GM23248 (cell line): ENCODE results near the gene FAM110D. TPM values are rescaled to one million over a fixed set of nuclear protein-coding genes. Genes with fewer than 3 reads are reported as not detected.

Source experiments
- DNase-seq: peaks from one replicate; pipeline ENCODE4 v3.0.0-alpha.2; 2015
- H2AFZ ChIP-seq: fragments of 200-600 bp; sonication (generic); 2 replicates; pipeline ENCODE4 v1.6.1; 2016; ENCODE audit warnings: antibody characterized with exemption
- H3F3A ChIP-seq: fragments of 200-600 bp; sonication (generic); 2 replicates; pipeline ENCODE4 v1.6.1; 2016; ENCODE audit warnings: mild to moderate bottlenecking, antibody characterized with exemption, mixed run types; ENCODE audit not compliant: insufficient read depth
- H3K27ac ChIP-seq: fragments of 200-600 bp; sonication (generic); 2 replicates; pipeline ENCODE4 v1.5.1; 2016; ENCODE audit warnings: mild to moderate bottlenecking
- H3K27me3 ChIP-seq: fragments of 200-600 bp; sonication (generic); replicated peaks from 2 replicates; pipeline ENCODE4 v1.6.1; 2016; ENCODE audit warnings: mild to moderate bottlenecking; ENCODE audit not compliant: insufficient read depth
- H3K36me3 ChIP-seq: fragments of 200-600 bp; sonication (generic); 2 replicates; pipeline ENCODE4 v1.6.1; 2016; ENCODE audit warnings: low read depth, mild to moderate bottlenecking
- H3K4me1 ChIP-seq: fragments of 200-600 bp; sonication (generic); 2 replicates; pipeline ENCODE4 v1.6.1; 2016; ENCODE audit warnings: mild to moderate bottlenecking; ENCODE audit not compliant: insufficient read depth
- H3K4me2 ChIP-seq: fragments of 200-600 bp; sonication (generic); one replicate; pipeline ENCODE4 v1.6.1; 2016; ENCODE audit warnings: mild to moderate bottlenecking; ENCODE audit not compliant: unreplicated experiment
- H3K4me3 ChIP-seq: fragments of 200-600 bp; sonication (generic); 2 replicates; pipeline ENCODE4 v1.5.1; 2016; ENCODE audit warnings: mild to moderate bottlenecking
- H3K79me2 ChIP-seq: fragments of 200-600 bp; sonication (generic); 2 replicates; pipeline ENCODE4 v1.6.1; 2016; ENCODE audit warnings: mild to moderate bottlenecking; ENCODE audit not compliant: insufficient read depth
- H3K9ac ChIP-seq: fragments of 200-600 bp; sonication (generic); 2 replicates; pipeline ENCODE4 v1.6.1; 2016; ENCODE audit warnings: mild to moderate bottlenecking
- H3K9me2 ChIP-seq: fragments of 200-600 bp; sonication (generic); 2 replicates; pipeline ENCODE4 v1.6.1; 2016; ENCODE audit warnings: mixed run types, mild to moderate bottlenecking, moderate library complexity; ENCODE audit not compliant: insufficient read depth
- H3K9me3 ChIP-seq: fragments of 200-600 bp; sonication (generic); one replicate; pipeline ENCODE4 v1.6.1; 2017; ENCODE audit warnings: low read depth
- H4K20me1 ChIP-seq: fragments of 200-600 bp; sonication (generic); 2 replicates; pipeline ENCODE4 v1.6.0; 2016; ENCODE audit not compliant: insufficient read depth
- EZH2 ChIP-seq: fragments of 200-600 bp; sonication (generic); IDR thresholded peaks from 2 replicates; pipeline ENCODE4 v1.6.1; 2018; ENCODE audit warnings: antibody characterized with exemption, mild to moderate bottlenecking; ENCODE audit not compliant: insufficient read depth, poor library complexity, severe bottlenecking
- EZH2phosphoT487 ChIP-seq: fragments of 200-600 bp; sonication (generic); IDR thresholded peaks from 2 replicates; pipeline ENCODE4 v1.6.1; 2018; ENCODE audit warnings: antibody characterized with exemption, moderate library complexity, mild to moderate bottlenecking, low read depth; ENCODE audit not compliant: insufficient read depth
- whole genome bisulfite sequencing, 2 experiments: methylation state at CpG; one replicate each; pipeline ENCODE4 v1.1.6; 2015 to 2017; ENCODE audit warnings: low lambda C conversion rate in 2 of 2, low coverage in 1 of 2; ENCODE audit errors: missing lambda C conversion rate in 2 of 2; 5-methylcytosine and 5-hydroxymethylcytosine counted together
- in situ Hi-C: fragments of 300-500 bp; cut with MboI; formaldehyde crosslinking; loops from 2 replicates; pipeline ENCODE4 v1.15.0; 2020
- polyA plus RNA-seq: library from polyadenylated mRNA; unstranded; fragments of >200 nt; fragmentation: Nextera tagmentation; extraction: Ambion mirVana; gene quantifications from 2 replicates; pipeline ENCODE4 v1.2.1, GENCODE V29; 2016
- total RNA-seq: library from RNA; depleted of rRNA; stranded (reverse); fragments of >200 nt; shearing (Covaris generic); gene quantifications from 2 replicates; pipeline ENCODE4 v1.2.3, GENCODE V29; 2014

The FAM110D gene
- total and polyA plus RNA-seq, 2 experiments from 2014 or later, result not detected

DNA sequence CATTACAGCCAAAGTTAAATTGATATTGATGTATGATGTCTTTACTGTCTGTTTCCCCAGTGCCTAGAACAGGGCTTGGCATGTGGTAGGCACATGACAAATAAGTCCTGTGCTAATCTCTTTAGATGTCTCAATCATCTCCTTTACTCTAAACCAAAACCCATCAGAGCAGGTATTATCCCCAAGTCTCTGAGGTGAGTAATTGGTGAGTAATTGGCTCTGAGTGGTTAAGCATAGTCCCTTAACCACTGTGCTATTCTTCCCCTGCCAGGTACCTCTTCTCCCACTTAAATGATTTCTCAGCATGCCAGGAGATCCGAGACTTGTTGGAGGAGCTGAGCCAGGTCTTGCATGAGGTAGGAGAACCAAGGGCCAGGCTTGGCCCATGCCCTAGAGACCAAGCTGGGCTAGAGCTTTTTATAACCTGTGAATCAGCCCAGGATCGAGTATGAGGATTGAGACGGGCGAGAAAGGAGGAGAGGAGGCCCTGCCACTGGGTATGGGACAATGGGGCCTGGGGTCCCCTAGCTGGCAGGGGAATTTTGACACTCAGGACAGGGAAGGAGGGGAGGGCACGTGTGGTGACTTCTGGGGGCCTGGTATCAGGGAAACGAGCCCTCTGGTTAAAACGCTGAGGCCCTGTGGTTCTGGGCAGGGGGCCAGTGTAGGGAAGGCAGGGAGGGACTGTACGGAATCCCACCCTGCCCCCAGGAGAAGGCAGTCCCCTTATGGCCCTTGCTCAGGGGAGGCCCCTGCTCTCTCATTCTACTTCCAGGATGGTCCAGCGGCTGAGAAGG is 22.9 kb downstream of the FAM110D start:
- no peak overlapping the region for H3K9ac ChIP-seq
- peak; percentile 21 for DNase-seq

DNA sequence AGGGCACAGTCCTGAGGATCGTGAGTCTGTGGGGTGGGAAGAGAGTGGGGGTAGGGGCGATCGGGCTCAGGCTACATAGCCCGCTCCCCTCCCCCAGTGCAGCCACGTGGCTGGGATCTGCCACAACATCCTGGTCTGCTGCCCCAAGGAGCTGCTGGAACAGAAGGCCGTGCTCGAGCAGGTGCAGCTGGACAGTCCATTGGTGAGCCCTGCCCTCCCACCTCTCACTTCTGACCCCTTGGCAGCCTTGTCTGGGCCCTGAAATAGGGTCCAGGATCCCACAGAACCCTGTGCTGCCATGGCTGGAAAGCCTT is 23.5 kb downstream of the FAM110D start:
- Histone ChIP-seq H3K9ac (no peak overlapping the region), H3K9me2 (no peaks in the 10 kb centered on the region), H3K36me3 (no peaks in the 10 kb centered on the region), H3K27ac (no peak overlapping the region), H4K20me1 (no peaks in the 10 kb centered on the region), H3K4me1 (no peaks in the 10 kb centered on the region), H3K4me3 (no peak overlapping the region), H3K79me2 (no peaks in the 10 kb centered on the region), H3K4me2 (no peak overlapping the region), H2AFZ (no peak overlapping the region), H3F3A (no peaks in the 10 kb centered on the region), H3K27me3 (no peaks in the 10 kb centered on the region), H3K9me3 (no peaks in the 10 kb centered on the region)
- in situ Hi-C loops, result no loop called here
- TF ChIP-seq EZH2, result no peak
- TF ChIP-seq EZH2phosphoT487, result no peak
- 64 to 90% methylated on average over 2 to 5 of the region's 7 CpGs for WGBS, 2 experiments
- DNase-seq, result no peak

More for the DNA sequence above, 22.9 kb downstream of the FAM110D start:
- Histone ChIP-seq H2AFZ (no peak overlapping the region), H3K4me2 (no peak overlapping the region), H3F3A (no peaks in the 10 kb centered on the region), H3K4me1 (no peaks in the 10 kb centered on the region), H3K9me3 (no peaks in the 10 kb centered on the region), H3K27me3 (no peaks in the 10 kb centered on the region), H3K27ac (no peak overlapping the region), H3K9me2 (no peaks in the 10 kb centered on the region), H4K20me1 (no peaks in the 10 kb centered on the region), H3K36me3 (no peaks in the 10 kb centered on the region), H3K79me2 (no peaks in the 10 kb centered on the region), H3K4me3 (no peak overlapping the region)
- WGBS, 2 experiments, result 69 to 71% methylated on average over 9 of the region's 9 CpGs
- no peak for TF ChIP-seq EZH2phosphoT487
- no peak for TF ChIP-seq EZH2
- in situ Hi-C loops, result no loop called here

DNA sequence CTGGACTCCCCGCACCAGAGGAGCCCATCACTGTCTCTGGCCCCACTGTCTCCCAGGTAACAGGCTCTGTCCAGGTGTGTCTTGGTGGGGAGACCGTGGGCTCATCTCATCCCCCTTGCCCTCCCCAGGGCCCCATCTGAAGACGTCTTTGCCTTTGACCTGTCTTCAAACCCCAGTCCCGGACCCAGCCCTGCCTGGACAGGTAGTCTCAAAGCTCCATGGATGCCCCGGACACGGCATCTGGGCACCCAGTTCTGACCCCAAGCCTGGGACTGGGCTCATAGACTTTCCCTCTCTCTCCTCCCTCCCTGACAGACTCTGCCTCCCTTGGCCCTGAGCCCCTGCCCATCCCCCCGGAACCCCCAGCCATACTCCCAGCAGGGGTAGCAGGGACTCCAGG is 25.2 kb downstream of the FAM110D start:
- Histone ChIP-seq H3K9me3 (no peaks in the 10 kb centered on the region), H3K4me2 (no peak overlapping the region), H3K36me3 (no peaks in the 10 kb centered on the region), H3K4me3 (no peak overlapping the region), H3F3A (no peaks in the 10 kb centered on the region), H2AFZ (no peak overlapping the region), H3K9me2 (no peaks in the 10 kb centered on the region), H4K20me1 (no peaks in the 10 kb centered on the region), H3K27me3 (no peaks in the 10 kb centered on the region), H3K27ac (no peak overlapping the region), H3K79me2 (no peaks in the 10 kb centered on the region), H3K9ac (no peak overlapping the region), H3K4me1 (no peaks in the 10 kb centered on the region)
- TF ChIP-seq EZH2 (no peak), EZH2phosphoT487 (no peak)
- in situ Hi-C loops, result no loop called here
- 71 to 75% methylated on average over 5 to 7 of the region's 7 CpGs for WGBS, 2 experiments
- no peak for DNase-seq

DNA sequence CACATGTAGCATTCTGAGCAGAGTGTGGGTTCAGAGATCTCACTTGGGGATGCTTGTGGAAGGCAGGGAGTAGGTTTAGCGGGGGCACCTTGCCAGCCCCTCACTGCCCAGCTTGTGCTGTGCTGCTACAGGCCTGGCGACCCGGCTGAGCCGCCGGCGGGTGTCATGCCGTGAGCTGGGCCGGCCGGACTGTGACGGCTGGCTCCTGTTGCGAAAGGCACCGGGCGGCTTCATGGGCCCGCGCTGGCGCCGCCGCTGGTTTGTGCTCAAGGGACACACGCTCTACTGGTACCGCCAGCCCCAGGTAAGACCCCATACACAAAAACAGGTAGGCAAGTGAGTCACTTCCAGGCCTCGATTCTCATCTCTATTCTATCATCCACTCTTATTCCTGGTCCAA is 26.0 kb downstream of the FAM110D start:
- Histone ChIP-seq H3K9me2 (no peaks in the 10 kb centered on the region), H3K36me3 (no peaks in the 10 kb centered on the region), H3F3A (no peaks in the 10 kb centered on the region), H2AFZ (no peak overlapping the region), H3K27me3 (no peaks in the 10 kb centered on the region), H3K27ac (no peak overlapping the region), H3K4me3 (no peak overlapping the region), H3K4me2 (no peak overlapping the region), H3K9ac (no peak overlapping the region), H4K20me1 (no peaks in the 10 kb centered on the region), H3K79me2 (no peaks in the 10 kb centered on the region), H3K9me3 (no peaks in the 10 kb centered on the region), H3K4me1 (no peaks in the 10 kb centered on the region)
- no peak for DNase-seq
- in situ Hi-C loops, result no loop called here
- WGBS, 2 experiments, result 90 to 91% methylated on average over 21 of the region's 21 CpGs
- TF ChIP-seq EZH2phosphoT487, result no peak
- no peak for TF ChIP-seq EZH2
